Cardiac muscle cell (in vitro differentiated cells and primary cell): ENCODE results near the gene TTC8. TPM values are rescaled to one million over a fixed set of nuclear protein-coding genes. Genes with fewer than 3 reads are reported as not detected.
"Not testable (repeated sequence)": the region's sequence is repeated elsewhere in the genome, so short reads cannot be mapped to it uniquely, and the experiment has no call there.

Experiments
- DNase-seq, 2 donors: peaks; one replicate each; pipeline versions ENCODE4 v3.0.0 to v3.0.0-alpha.2; 2010 to 2017; ENCODE audit warnings: low read depth in 1 of 2, low spot score in 1 of 2
- H3K27ac ChIP-seq: fragments of 200-600 bp; sonication (generic); 2 replicates; pipeline ENCODE4 v1.5.1; 2016
- H3K27me3 ChIP-seq: fragments of 200-600 bp; sonication (generic); 2 replicates; pipeline ENCODE4 v1.6.0; 2016; ENCODE audit warnings: control low read depth
- H3K36me3 ChIP-seq: fragments of 200-600 bp; sonication (generic); 2 replicates; pipeline ENCODE4 v1.5.1; 2016; ENCODE audit warnings: control low read depth
- H3K4me1 ChIP-seq: fragments of 200-600 bp; sonication (generic); 2 replicates; pipeline ENCODE4 v1.8.1; 2017; ENCODE audit warnings: low read depth, mild to moderate bottlenecking, mixed run types
- H3K4me3 ChIP-seq: fragments of 200-600 bp; sonication (generic); 2 replicates; pipeline ENCODE4 v1.5.1; 2016; ENCODE audit warnings: mild to moderate bottlenecking
- H3K9me3 ChIP-seq: fragments of 200-600 bp; sonication (generic); 2 replicates; pipeline ENCODE4 v1.5.1; 2017; ENCODE audit warnings: low read depth, mild to moderate bottlenecking, control low read depth
- polyA plus RNA-seq: library from polyadenylated mRNA; unstranded; fragments of >200 nt; fragmentation: Nextera tagmentation; extraction: Ambion mirVana; gene quantifications from 2 replicates; pipeline ENCODE4 v1.2.1, GENCODE V29; 2016
- total RNA-seq: library from RNA; depleted of rRNA; stranded (reverse); fragments of >200 nt; gene quantifications from 2 replicates; pipeline ENCODE4 v1.2.3, GENCODE V29; 2016
- TF ChIP-seq, protein P1 (sequence below): IDR thresholded peaks from 2 replicates; pipeline ENCODE4 v1.5.1; 2012; ENCODE audit warnings: low read depth, mild to moderate bottlenecking, low read length

Gene TTC8
- total and polyA plus RNA-seq, 2 experiments from 2014 or later: 22.6 to 29.8 TPM

DNA sequence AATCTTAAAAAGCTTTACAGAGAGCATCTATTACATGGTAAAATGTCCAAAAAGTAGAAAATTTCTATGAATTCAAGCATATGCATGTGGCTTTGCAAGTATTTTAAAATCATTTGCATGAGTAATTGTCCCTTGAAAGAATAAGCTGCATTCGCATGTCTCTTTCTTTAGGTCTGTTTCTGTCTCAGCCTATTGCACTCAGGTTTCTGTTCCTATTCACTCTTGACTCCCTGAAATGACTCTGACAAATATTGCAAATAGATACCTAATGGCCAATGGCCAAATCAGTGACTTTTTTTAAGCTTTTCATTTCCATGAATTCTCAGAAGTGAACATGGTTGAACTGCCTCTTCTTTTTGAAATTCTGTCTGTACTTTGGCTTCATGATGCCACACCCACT is 6.4 kb upstream of the TTC8 start:
- no peak for DNase-seq
- Histone ChIP-seq H3K27ac (no peak overlapping the region), H3K27me3 (no peaks in the 10 kb centered on the region), H3K4me1 (no peaks in the 10 kb centered on the region), H3K36me3 (no peaks in the 10 kb centered on the region), H3K9me3 (no peaks in the 10 kb centered on the region), H3K4me3 (no peak overlapping the region)
- TF ChIP-seq, protein P1, sequence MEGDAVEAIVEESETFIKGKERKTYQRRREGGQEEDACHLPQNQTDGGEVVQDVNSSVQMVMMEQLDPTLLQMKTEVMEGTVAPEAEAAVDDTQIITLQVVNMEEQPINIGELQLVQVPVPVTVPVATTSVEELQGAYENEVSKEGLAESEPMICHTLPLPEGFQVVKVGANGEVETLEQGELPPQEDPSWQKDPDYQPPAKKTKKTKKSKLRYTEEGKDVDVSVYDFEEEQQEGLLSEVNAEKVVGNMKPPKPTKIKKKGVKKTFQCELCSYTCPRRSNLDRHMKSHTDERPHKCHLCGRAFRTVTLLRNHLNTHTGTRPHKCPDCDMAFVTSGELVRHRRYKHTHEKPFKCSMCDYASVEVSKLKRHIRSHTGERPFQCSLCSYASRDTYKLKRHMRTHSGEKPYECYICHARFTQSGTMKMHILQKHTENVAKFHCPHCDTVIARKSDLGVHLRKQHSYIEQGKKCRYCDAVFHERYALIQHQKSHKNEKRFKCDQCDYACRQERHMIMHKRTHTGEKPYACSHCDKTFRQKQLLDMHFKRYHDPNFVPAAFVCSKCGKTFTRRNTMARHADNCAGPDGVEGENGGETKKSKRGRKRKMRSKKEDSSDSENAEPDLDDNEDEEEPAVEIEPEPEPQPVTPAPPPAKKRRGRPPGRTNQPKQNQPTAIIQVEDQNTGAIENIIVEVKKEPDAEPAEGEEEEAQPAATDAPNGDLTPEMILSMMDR: no peak

DNA sequence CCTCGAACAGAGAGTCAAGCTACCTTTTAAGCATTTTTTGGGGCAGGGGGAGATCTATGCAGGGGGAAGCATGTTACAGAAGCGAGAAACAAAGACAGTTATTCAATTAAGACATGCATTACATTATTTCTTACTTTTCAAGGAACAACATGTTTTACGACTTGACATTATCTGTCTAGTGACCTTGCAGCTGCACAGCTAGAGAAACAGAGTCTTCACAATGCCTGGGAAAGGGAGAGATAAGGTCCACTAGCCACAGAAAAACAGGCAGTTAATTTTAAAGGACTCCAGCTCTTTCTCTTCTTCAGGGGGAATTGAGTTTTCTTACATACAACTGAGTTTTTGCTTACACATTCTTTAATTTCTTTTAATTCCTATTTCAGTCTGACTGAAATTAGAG is 4.8 kb upstream of the TTC8 start:
- not testable (repeated sequence) for H3K4me1 ChIP-seq, H3K9me3 ChIP-seq, DNase-seq, H3K4me3 ChIP-seq, H3K36me3 ChIP-seq, H3K27me3 ChIP-seq, H3K27ac ChIP-seq

DNA sequence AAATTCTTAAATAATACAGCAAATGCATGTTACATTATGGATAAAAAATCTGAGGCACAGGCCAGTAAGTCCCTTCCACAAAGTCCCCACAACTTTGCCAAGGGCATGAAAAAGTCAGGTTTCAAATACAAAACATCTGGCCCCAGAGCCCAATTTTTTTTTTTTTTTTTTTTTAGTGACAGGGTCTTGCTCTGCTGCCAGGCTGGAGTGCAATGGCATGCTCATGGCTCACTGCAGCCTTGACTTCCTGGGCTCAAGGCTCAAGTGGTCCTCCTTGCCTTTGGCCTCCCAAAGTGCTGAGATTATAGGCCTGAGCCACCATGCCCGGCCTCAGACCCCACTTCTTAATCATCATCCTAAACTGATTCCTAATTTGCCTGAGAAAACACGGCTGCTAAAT is 3.1 kb upstream of the TTC8 start:
- no peak overlapping the region for H3K27ac ChIP-seq
- peaks cover 4% of the 10 kb centered on the region for H3K4me1 ChIP-seq

DNA sequence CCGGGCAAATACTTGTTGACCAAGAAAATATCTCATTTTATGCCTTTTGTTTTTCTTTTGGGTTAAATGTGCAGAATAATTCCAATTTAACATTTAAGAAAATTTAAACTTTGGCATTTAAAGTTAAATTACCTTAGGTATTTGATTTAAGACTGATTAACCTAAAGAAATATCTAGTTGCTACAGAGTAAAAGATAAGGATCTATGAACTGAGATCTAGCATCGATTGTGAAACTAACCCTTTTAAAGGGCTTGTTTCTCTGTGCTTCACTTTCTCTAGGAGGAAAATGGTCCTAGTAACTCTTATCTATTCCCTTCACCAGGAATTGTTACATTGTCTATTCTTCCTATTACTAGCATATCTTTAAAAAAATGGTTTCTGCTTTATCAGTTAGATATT is 2.6 kb upstream of the TTC8 start:
- Histone ChIP-seq H3K4me1 (peaks cover 4% of the 10 kb centered on the region), H3K4me3 (no peak overlapping the region), H3K27me3 (no peaks in the 10 kb centered on the region), H3K9me3 (no peaks in the 10 kb centered on the region), H3K36me3 (no peaks in the 10 kb centered on the region), H3K27ac (no peak overlapping the region)
- TF ChIP-seq, protein P1: no peak
- no peak for DNase-seq

More for the DNA sequence above, 3.1 kb upstream of the TTC8 start:
- no peaks in the 10 kb centered on the region for H3K9me3 ChIP-seq
- no peak overlapping the region for H3K4me3 ChIP-seq
- TF ChIP-seq, protein P1: no peak
- H3K36me3 ChIP-seq: no peaks in the 10 kb centered on the region
- H3K27me3 ChIP-seq: no peaks in the 10 kb centered on the region
- DNase-seq: no peak

DNA sequence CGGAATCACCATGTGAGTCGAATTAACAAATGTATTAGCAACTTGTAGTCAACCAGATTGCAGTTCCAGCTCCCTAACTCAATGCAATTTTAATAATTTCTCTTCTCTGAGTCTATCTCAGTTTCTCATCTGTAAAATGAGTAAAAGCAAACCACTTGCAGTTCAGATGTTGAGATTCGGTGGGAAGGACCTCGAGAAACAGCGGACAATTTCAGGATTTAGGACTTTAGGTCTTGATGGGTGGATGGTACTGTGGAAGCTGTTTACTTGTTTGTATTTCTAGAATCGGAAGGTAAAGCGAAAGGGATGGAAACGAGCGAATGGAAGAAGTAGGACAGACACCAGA is 510 bp upstream of the TTC8 start:
- DNase-seq: no peak
- no peaks in the 10 kb centered on the region for H3K36me3 ChIP-seq
- TF ChIP-seq, protein P1: no peak
- H3K27ac ChIP-seq: peak overlapping the region; percentile 96
- H3K4me1 ChIP-seq: peaks cover 4% of the 10 kb centered on the region
- H3K9me3 ChIP-seq: no peaks in the 10 kb centered on the region
- H3K27me3 ChIP-seq: no peaks in the 10 kb centered on the region
- H3K4me3 ChIP-seq: peak overlapping the region; percentile 73

DNA sequence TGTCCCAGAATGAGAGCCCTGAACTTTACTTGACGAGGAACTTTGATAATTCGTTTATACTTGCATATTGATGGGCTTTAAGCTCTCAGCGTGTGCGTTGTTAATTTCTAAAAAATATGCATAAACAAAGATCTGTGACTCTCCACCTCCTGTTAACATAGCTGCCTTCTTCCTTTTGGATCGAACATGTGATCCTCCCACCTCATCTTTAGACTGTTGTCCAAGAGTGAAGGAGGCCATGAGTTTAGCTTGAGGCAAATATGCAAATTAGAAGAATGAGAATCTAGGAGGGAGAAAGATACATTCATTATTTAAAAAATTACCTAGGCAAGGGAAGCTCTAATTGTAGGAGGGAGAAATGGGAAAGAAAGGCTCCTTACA is 617 bp downstream of the TTC8 start:
- H3K36me3 ChIP-seq: no peaks in the 10 kb centered on the region
- TF ChIP-seq, protein P1: no peak
- no peaks in the 10 kb centered on the region for H3K27me3 ChIP-seq
- peaks cover 4% of the 10 kb centered on the region for H3K4me1 ChIP-seq
- H3K9me3 ChIP-seq: no peaks in the 10 kb centered on the region
- H3K4me3 ChIP-seq: peak overlapping the region; percentile 73
- peak overlapping the region; percentile 96 for H3K27ac ChIP-seq
- DNase-seq: peak in 1 of 2 donors; percentile 19
